ENCODE data around the gene IYD. TPM values are rescaled to one million over a fixed set of nuclear protein-coding genes. Genes with fewer than 3 reads are reported as not detected.

The IYD gene
- total RNA-seq, 4 donors from 2014 or later = 0.83 to 57.0 (median 36.8) TPM

- no peak overlapping the region for H3K4me3 ChIP-seq
- TF ChIP-seq POLR2A (IDR thresholded peaks at IDR 0.05) (no peak), CTCF (IDR thresholded peaks at IDR 0.05) (no peak)
Observed at GRCh38 chr6:150450918-150451317, 82.1 kb downstream of the IYD start.

GRCh38 chr6:150451807-150452427 is 83.1 kb downstream of the IYD start:
- no peak for TF ChIP-seq POLR2A (IDR thresholded peaks at IDR 0.05)
- TF ChIP-seq CTCF (IDR thresholded peaks at IDR 0.05) = no peak
- Histone ChIP-seq H3K36me3 (no peaks in the 10 kb centered on the region), H3K27ac (peak overlapping the region in 2 of 4 donors; percentile 25 to 38), H3K4me3 (no peak overlapping the region), H3K27me3 (no peaks in the 10 kb centered on the region), H3K4me1 (no peaks in the 10 kb centered on the region), H3K9me3 (no peaks in the 10 kb centered on the region)
- no peak for DNase-seq

More at GRCh38 chr6:150450918-150451317, 82.1 kb downstream of the IYD start:
- DNase-seq = no peak
- Histone ChIP-seq H3K4me1 (no peaks in the 10 kb centered on the region), H3K27ac (no peak overlapping the region), H3K9me3 (no peaks in the 10 kb centered on the region), H3K27me3 (no peaks in the 10 kb centered on the region), H3K36me3 (no peaks in the 10 kb centered on the region)

GRCh38 chr6:150452428-150453243 is 83.8 kb downstream of the IYD start:
- Histone ChIP-seq H3K4me3 (no peak overlapping the region), H3K27me3 (no peaks in the 10 kb centered on the region), H3K4me1 (no peaks in the 10 kb centered on the region), H3K27ac (peak overlapping the region in 2 of 4 donors; percentile 25 to 38), H3K36me3 (no peaks in the 10 kb centered on the region), H3K9me3 (no peaks in the 10 kb centered on the region)
- TF ChIP-seq CTCF (IDR thresholded peaks at IDR 0.05) = no peak
- TF ChIP-seq POLR2A (IDR thresholded peaks at IDR 0.05) = no peak
- DNase-seq = no peak

GRCh38 chr6:150453357-150453756 is 84.5 kb downstream of the IYD start:
- TF ChIP-seq POLR2A (IDR thresholded peaks at IDR 0.05) = no peak
- TF ChIP-seq CTCF (IDR thresholded peaks at IDR 0.05) = no peak
- no peak overlapping the region for H3K4me3 ChIP-seq
- no peaks in the 10 kb centered on the region for H3K9me3 ChIP-seq
- H3K27me3 ChIP-seq = no peaks in the 10 kb centered on the region
- no peaks in the 10 kb centered on the region for H3K36me3 ChIP-seq
- H3K4me1 ChIP-seq = no peaks in the 10 kb centered on the region
- H3K27ac ChIP-seq = peak overlapping the region in 1 of 4 donors; percentile 3
- DNase-seq = no peak

Small RNA genes lying within 50 kb of the gene (small RNA-seq; reads per million reads assigned to genes)
- gene RNU4-7P = 0.12 to 0.13 reads per million in 2 donors

Other genes starting within 250 kb of the IYD start
- 10 to 100 TPM in 2 of 4 donors, 1 to 10 TPM in 2; 4.4 to 21.2 (median 10.2) TPM for gene PPP1R14C, start 226.0 kb upstream of the IYD start, total RNA-seq
- 100 to 1,000 TPM in 1 of 4 donors, 10 to 100 TPM in 3; 52.2 to 281 (median 64.6) TPM for gene PLEKHG1, start 230.9 kb downstream of the IYD start, total RNA-seq